GM12872 (cell line): Measurements from ENCODE around the gene DSE.

ENCODE experiments used
- CTCF ChIP-seq: IDR thresholded peaks from 3 replicates; pipeline ENCODE4 v1.5.1; 2011; ENCODE audit warnings: low read depth, mild to moderate bottlenecking, low read length, moderate library complexity; ENCODE audit not compliant: insufficient read depth

DSE gene

GRCh38 chr6:116406678-116407345 is 36.1 kb downstream of the DSE start:
- TF ChIP-seq CTCF: no peak

GRCh38 chr6:116408491-116408890 is 37.7 kb downstream of the DSE start:
- TF ChIP-seq CTCF: no peak

- no peak for TF ChIP-seq CTCF
Observed at GRCh38 chr6:116409756-116410155, 39.0 kb downstream of the DSE start.

GRCh38 chr6:116411284-116411623 is 40.5 kb downstream of the DSE start:
- TF ChIP-seq CTCF: no peak

GRCh38 chr6:116412270-116412669 is 41.5 kb downstream of the DSE start:
- TF ChIP-seq CTCF: no peak

GRCh38 chr6:116413357-116413756 is 42.6 kb downstream of the DSE start:
- TF ChIP-seq CTCF: no peak

- TF ChIP-seq CTCF: no peak
Observed at GRCh38 chr6:116417661-116418060, 46.9 kb downstream of the DSE start.
